NCI-H345 (cell line): ENCODE results near the gene RHNO1.
A peak's percentile ranks its signal among the peaks of the same experiment; 100 is the strongest.

ENCODE experiments used
- DNase-seq: peaks from one replicate; lab custom pipeline; 2025; lab: John Stamatoyannopoulos, UW

Gene RHNO1, protein sequence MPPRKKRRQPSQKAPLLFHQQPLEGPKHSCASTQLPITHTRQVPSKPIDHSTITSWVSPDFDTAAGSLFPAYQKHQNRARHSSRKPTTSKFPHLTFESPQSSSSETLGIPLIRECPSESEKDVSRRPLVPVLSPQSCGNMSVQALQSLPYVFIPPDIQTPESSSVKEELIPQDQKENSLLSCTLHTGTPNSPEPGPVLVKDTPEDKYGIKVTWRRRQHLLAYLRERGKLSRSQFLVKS

GRCh38 chr12:2877047-2877952, at the start of gene RHNO1, which contains the start of gene FOXM1:
TSS of gene RHNO1 (plus strand) at chr12:2877223. CDS start at chr12:2885367, 8,144 bp downstream.
TSS of gene FOXM1 (minus strand) at chr12:2877174. CDS start at chr12:2874478, 2,696 bp downstream.
- peak; percentile 90 for DNase-seq

DNA sequence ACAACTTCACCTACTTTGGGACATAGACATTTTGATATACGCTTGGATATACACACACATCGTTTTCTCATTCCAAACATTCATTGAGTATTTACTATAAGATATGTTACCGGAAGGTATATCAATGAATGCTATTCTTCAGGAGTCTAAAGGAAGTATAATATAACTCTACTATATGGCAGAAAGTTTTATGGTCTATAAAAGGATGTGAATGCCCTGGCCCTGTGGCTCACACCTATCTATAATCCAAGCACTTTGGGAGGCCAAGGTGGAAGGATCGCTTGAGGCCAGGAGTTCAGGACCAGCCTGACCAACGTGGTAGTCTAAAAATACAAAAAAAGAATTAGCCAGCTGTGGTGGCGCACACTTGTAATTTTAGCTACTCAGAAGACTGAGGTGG, 47.7 kb upstream of the RHNO1 start:
- no peak for DNase-seq

DNA sequence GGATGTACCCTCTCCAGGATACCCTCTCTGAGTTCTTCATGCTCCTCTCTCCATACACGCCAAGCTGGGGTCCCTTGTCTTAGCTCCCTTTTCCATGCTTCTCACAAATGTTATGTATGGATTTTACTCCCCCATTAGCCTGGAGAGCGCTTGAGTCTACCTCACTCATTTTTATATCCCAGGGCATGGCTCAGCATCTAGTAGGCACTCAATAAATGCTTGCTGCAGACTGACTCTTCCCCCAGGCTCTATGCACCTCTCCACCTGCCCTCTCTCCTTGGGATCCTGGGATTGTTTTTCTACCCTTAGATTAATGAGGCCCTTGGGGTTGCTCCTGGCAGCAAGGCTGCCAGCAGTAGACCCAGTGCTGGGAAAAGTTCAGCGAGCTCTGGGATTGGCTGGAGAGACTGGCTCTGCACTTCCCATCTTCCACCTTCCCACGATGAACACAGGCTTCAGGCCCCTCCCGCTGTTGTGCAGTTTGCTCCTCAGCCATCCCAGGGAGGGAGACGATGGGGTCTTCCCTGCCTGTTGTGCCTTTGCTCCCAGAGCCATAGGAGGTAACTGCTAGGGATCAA, 44.4 kb upstream of the RHNO1 start:
- DNase-seq = no peak

DNA sequence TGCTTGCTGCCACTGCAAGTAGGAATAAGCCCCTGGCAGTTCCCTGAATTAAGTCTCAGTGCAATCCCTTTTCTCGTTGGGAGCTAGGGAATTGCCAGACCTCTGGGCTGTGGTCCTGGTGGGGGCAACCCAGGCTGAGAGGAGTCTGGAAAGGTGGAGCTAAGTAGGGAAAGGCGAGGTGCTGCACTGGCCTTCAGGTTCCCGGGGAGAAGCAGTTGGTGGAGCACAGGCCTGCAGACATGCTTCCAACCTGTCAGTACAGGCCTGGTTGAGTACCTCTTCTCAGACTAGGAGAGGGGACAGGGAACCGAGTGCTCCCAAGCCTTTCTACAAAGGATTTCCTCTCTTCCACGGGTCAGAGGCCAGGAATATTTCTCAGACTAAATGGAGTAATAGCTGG, 43.7 kb upstream of the RHNO1 start:
- no peak for DNase-seq

GRCh38 chr12:2833810-2834209, 43.2 kb upstream of the RHNO1 start:
- DNase-seq = no peak

GRCh38 chr12:2834581-2835491, 42.2 kb upstream of the RHNO1 start, which contains the start of gene NRIP2:
TSS of gene NRIP2 (minus strand) at chr12:2835035. CDS start at chr12:2834983, 52 bp downstream.
- DNase-seq = peak; percentile 46

- peak; percentile 9 for DNase-seq
Observed at GRCh38 chr12:2835691-2836403, 41.2 kb upstream of the RHNO1 start.

DNA sequence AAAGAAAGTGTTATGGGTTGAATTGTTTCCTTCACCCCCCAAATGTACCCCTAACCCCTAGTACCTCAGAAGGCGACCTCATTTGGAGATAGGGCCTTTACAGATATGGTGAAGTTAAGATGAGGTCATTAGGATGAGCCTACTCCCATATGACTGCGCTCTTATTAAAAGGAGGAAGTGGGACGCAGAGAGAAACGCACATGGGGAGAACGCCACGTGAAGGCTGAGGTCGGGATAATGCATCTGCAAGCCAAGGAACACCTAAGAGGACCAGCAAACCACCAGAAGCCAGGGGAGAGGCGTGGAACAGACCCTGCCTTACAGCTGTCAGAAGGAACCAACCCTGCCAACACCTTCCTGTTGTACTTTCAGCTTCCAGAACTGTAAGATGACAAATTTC, 40.4 kb upstream of the RHNO1 start:
- DNase-seq = no peak

DNA sequence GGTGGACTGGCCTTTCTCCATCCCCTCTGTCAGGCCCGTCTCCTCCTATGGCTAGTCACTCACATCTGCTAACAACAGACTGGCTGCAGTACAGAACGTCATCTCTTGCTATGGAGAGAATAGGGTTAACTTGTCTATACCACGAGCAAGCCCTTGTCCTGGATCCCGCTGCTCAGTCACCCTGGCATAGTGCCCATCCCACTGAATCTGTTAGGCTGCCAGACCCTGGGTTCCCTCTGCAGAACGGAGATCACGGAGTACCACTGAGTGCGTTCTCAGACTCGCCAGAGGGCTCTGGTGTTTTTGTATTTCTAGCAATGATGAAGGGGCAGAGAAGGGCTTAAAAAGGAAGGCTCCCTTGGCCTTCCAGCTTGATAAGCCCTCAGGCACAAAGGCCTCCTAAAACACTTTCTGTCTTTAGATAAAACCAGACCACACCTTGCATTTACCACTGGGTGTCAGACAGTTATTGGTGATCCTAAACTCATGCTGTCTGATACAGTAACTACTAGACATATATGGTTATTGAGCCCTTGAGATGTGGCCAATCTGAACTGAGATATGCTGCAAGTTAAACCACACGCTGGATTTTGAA, 35.9 kb upstream of the RHNO1 start:
- peak; percentile 32 for DNase-seq

DNA sequence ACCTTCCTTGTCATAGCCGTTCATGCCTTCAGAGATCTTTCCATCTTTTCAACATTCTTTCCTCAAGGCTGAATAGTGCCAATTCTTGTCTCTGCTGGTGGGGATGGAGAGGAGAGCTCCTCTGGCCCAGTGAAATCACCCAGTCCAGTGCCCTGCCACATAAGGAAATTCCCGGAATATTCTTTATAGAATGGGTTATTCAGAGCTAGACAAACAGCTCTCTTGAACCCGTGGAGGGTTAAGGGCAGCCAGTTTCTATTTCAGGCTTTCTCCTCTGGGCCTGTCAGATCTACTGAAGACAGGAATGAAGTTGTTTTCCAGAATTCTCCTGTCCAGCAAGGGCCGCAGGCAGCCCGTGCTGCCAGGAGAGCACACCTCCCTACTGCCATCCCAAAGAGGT, 34.1 kb upstream of the RHNO1 start:
- DNase-seq = no peak

- DNase-seq = no peak
Observed at GRCh38 chr12:2844786-2845185, 32.2 kb upstream of the RHNO1 start.

DNA sequence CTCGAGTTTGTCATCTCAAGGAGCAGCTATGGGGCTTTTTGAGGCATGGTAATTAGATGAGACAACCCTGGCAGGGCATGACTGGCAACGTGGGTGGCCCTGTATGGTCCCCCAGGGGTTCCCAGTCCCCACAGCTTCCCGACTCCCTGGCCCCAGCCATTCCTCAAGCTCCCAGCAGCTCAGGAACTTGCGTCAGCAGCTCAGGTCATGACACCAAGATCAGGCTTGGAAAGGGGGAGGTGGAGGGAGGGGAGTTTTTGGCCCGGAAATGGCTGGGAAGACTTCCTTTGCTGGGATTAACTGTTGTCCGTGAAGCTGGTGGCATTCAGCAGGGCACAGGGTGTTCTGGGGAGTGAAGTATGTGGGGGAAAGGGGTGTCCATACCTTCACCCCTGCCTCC, 31.7 kb upstream of the RHNO1 start:
- DNase-seq = no peak

DNA sequence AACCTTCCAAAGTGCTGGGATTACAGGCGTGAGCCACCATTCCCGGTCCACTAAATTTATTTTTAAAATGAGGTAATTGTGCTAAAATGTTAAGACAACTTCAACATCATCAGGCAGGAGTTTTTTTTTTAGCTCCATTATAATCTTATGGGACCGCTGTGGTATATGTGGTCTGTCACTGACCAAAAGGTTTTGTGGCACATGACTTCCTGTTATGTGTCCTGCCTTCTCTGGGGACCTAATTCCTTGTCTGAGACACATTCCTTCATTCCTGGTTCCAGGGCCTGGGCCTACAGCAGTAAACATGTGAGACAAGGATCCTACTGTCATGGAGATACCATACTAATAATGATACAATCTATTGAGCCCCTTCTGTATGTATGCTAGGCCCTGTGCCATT, 25.1 kb upstream of the RHNO1 start:
- no peak for DNase-seq

- DNase-seq = peak; percentile 53
Observed at GRCh38 chr12:2853626-2854025, 23.4 kb upstream of the RHNO1 start.

GRCh38 chr12:2854669-2855453, 22.2 kb upstream of the RHNO1 start:
- no peak for DNase-seq

DNA sequence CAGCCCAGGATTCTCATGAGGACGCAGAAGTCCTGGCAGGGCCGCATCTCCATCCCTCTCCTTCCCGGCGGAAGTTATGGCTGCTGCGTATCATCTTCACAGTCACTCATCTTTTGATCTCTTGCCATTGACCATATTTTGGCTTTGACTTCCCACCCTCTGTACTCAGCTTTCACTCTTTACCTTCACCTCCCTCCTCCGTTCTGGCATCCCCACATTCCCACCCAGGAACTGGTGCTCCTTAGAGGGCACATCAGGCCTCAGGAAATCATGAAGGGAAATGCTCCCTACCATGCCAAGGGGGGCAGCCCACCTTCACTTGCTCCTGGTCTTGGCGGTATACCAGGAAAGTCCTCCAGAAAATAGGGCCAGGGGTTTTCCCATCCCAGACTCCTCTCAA, 21.5 kb upstream of the RHNO1 start:
- DNase-seq = no peak

DNA sequence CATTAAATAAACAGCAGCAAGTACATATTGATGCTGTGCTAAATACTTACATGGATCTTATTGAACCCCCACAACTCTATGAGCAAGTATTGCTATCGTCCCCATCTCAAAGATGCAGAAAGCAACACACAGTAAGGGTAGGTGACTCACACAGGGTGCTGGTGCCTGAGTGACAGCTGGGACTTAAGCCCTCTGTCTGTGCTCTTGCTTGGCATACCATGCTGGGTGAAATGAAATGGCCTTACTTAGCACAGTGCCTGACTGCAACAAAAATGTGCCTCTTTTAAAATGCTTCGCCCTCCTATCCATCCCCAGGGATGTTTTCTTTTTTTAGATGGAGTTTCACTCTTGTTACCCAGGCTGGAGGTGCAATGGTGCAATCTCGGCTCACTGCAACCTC, 21.0 kb upstream of the RHNO1 start:
- no peak for DNase-seq

- DNase-seq = no peak
Observed at GRCh38 chr12:2857021-2857431, 20.0 kb upstream of the RHNO1 start, which contains the start of gene TEX52. TSS of gene TEX52 (minus strand) at chr12:2857039. CDS start at chr12:2857026, 13 bp downstream.

- DNase-seq = no peak
Observed at GRCh38 chr12:2857576-2857975, 19.4 kb upstream of the RHNO1 start.

DNA sequence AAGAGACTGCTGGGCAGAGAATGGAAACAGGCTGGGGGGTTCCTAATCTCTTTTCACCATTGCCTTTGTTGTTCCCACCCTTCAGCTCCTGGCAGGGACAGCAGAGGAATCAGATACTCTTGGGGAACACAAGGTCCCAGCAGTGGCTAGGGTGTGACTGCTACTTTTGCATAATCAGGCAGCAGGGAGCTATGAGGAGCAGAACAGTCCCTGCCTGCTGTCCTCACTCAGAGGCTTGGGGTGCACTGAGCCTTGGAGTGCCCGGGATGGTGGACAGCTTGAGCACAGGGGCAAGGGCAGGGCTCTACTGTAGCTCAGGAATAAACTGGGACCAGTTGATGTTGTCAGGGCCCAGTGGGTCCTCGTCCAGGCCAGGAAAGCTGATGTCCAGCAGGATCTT, 18.7 kb upstream of the RHNO1 start:
- DNase-seq = no peak
